Measurements from ENCODE around the gene UCKL1.
A peak's percentile ranks its signal among the peaks of the same experiment; 100 is the strongest.

UCKL1 gene

GRCh38 chr20:63944078-63944941 is 11.9 kb downstream of the UCKL1 start:
- Histone ChIP-seq H3K27me3 (ENCODE audit: insufficient read depth, poor library complexity, severe bottlenecking) (no peaks in the 10 kb centered on the region), H3K27ac (replicated peaks) (no peak overlapping the region), H3K4me3 (replicated peaks; ENCODE audit: insufficient read depth, low read length) (no peak overlapping the region)
- TF ChIP-seq SPI1 (IDR thresholded peaks at IDR 0.05; ENCODE audit: borderline replicate concordance, low read depth) (no peak), POLR2AphosphoS5 (IDR thresholded peaks at IDR 0.05; ENCODE audit: low read depth) (no peak)
- TF ChIP-seq, protein P1, sequence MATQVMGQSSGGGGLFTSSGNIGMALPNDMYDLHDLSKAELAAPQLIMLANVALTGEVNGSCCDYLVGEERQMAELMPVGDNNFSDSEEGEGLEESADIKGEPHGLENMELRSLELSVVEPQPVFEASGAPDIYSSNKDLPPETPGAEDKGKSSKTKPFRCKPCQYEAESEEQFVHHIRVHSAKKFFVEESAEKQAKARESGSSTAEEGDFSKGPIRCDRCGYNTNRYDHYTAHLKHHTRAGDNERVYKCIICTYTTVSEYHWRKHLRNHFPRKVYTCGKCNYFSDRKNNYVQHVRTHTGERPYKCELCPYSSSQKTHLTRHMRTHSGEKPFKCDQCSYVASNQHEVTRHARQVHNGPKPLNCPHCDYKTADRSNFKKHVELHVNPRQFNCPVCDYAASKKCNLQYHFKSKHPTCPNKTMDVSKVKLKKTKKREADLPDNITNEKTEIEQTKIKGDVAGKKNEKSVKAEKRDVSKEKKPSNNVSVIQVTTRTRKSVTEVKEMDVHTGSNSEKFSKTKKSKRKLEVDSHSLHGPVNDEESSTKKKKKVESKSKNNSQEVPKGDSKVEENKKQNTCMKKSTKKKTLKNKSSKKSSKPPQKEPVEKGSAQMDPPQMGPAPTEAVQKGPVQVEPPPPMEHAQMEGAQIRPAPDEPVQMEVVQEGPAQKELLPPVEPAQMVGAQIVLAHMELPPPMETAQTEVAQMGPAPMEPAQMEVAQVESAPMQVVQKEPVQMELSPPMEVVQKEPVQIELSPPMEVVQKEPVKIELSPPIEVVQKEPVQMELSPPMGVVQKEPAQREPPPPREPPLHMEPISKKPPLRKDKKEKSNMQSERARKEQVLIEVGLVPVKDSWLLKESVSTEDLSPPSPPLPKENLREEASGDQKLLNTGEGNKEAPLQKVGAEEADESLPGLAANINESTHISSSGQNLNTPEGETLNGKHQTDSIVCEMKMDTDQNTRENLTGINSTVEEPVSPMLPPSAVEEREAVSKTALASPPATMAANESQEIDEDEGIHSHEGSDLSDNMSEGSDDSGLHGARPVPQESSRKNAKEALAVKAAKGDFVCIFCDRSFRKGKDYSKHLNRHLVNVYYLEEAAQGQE (IDR thresholded peaks at IDR 0.05; ENCODE audit: insufficient replicate concordance, low read depth) = no peak
- no peak for DNase-seq (ENCODE audit: low read depth in 1 of 2, low spot score in 1 of 2)

DNA sequence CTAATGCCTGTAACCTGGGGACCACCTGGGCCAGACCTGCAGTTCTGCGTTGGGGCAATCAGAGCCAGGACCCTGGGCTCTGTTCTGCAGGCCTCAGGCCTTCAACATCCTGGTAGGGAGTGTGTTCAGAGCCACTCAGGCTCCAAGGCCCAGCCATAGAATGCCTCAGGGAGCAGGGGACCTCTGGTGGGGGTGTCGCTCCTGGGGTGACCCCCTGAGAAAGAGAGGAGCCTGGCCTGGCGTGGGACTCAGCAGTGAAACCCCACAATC is 12.5 kb downstream of the UCKL1 start:
- no peak for TF ChIP-seq SPI1 (IDR thresholded peaks at IDR 0.05; ENCODE audit: borderline replicate concordance, low read depth)
- TF ChIP-seq GABPA (IDR thresholded peaks at IDR 0.05; ENCODE audit: low read depth) = no peak
- TF ChIP-seq, protein P1 (IDR thresholded peaks at IDR 0.05; ENCODE audit: insufficient replicate concordance, low read depth) = no peak
- TF ChIP-seq CTCF (IDR thresholded peaks at IDR 0.05; ENCODE audit: insufficient read depth, low read length) = no peak
- TF ChIP-seq POLR2AphosphoS5 (IDR thresholded peaks at IDR 0.05; ENCODE audit: low read depth) = no peak
- H3K27me3 ChIP-seq (ENCODE audit: insufficient read depth, poor library complexity, severe bottlenecking) = no peaks in the 10 kb centered on the region
- H3K27ac ChIP-seq (replicated peaks) = no peak overlapping the region
- no peak for DNase-seq (ENCODE audit: low read depth in 1 of 2, low spot score in 1 of 2)
- H3K4me3 ChIP-seq (replicated peaks; ENCODE audit: insufficient read depth, low read length) = no peak overlapping the region

- Histone ChIP-seq H3K4me3 (replicated peaks; ENCODE audit: insufficient read depth, low read length) (no peak overlapping the region), H3K27ac (replicated peaks) (peak overlapping the region; percentile 44), H3K27me3 (ENCODE audit: insufficient read depth, poor library complexity, severe bottlenecking) (no peaks in the 10 kb centered on the region)
- TF ChIP-seq GABPA (IDR thresholded peaks at IDR 0.05; ENCODE audit: low read depth) (no peak), CTCF (IDR thresholded peaks at IDR 0.05; ENCODE audit: insufficient read depth, low read length) (no peak), SPI1 (IDR thresholded peaks at IDR 0.05; ENCODE audit: borderline replicate concordance, low read depth) (no peak), POLR2AphosphoS5 (IDR thresholded peaks at IDR 0.05; ENCODE audit: low read depth) (no peak; the same call in 1 of the 2 replicates)
- TF ChIP-seq, protein P1 (IDR thresholded peaks at IDR 0.05; ENCODE audit: insufficient replicate concordance, low read depth) = no peak
- no peak for DNase-seq (ENCODE audit: low read depth in 1 of 2, low spot score in 1 of 2)
Measured at GRCh38 chr20:63942969-63943807, 13.0 kb downstream of the UCKL1 start.
